22Rv1 (cell line): ENCODE results near the gene VDR.

Source experiments
- H3K27ac ChIP-seq: fragments of 450-650 bp; 2 replicates; pipeline ENCODE4 v1.5.1; 2017
- CTCF ChIP-seq: fragments of 450-650 bp; IDR thresholded peaks from 2 replicates; pipeline ENCODE4 v1.5.1; 2017; ENCODE audit warnings: mild to moderate bottlenecking
- ZFX ChIP-seq: fragments of 450-650 bp; IDR thresholded peaks from 2 replicates; pipeline ENCODE4 v1.6.1; 2017; ENCODE audit warnings: antibody characterized with exemption, borderline replicate concordance

The VDR gene

GRCh38 chr12:47862167-47862750, 42.5 kb downstream of the VDR start:
- TF ChIP-seq CTCF, result no peak
- TF ChIP-seq ZFX, result no peak
- H3K27ac ChIP-seq, result no peak overlapping the region

- no peak overlapping the region for H3K27ac ChIP-seq
- TF ChIP-seq CTCF (no peak), ZFX (no peak)
Measured at GRCh38 chr12:47860873-47861272, 43.9 kb downstream of the VDR start.

- TF ChIP-seq ZFX, result no peak
Measured at GRCh38 chr12:47860279-47860841, 44.4 kb downstream of the VDR start.

GRCh38 chr12:47858511-47859266, 46.1 kb downstream of the VDR start:
- no peak overlapping the region for H3K27ac ChIP-seq
- TF ChIP-seq CTCF (no peak), ZFX (no peak)

More at GRCh38 chr12:47860279-47860841, 44.4 kb downstream of the VDR start:
- H3K27ac ChIP-seq, result no peak overlapping the region

GRCh38 chr12:47856721-47857575, 47.8 kb downstream of the VDR start:
- TF ChIP-seq CTCF (no peak), ZFX (no peak)
- no peak overlapping the region for H3K27ac ChIP-seq

GRCh38 chr12:47856094-47856493, 48.7 kb downstream of the VDR start:
- TF ChIP-seq ZFX (no peak), CTCF (no peak)
- H3K27ac ChIP-seq, result no peak overlapping the region

GRCh38 chr12:47855502-47855901, 49.3 kb downstream of the VDR start:
- no peak overlapping the region for H3K27ac ChIP-seq
- TF ChIP-seq ZFX, result no peak
- TF ChIP-seq CTCF, result peak; percentile 21; the same call in 1 of the 2 replicates
